22Rv1 (cell line): ENCODE data around the gene IL9R.
"Not testable (repeated sequence)": the region's sequence is repeated elsewhere in the genome, so short reads cannot be mapped to it uniquely, and the experiment has no call there.

ENCODE experiments used
- H3K27ac ChIP-seq: fragments of 450-650 bp; 2 replicates; pipeline ENCODE4 v1.5.1; 2017
- CTCF ChIP-seq: fragments of 450-650 bp; IDR thresholded peaks from 2 replicates; pipeline ENCODE4 v1.5.1; 2017; ENCODE audit warnings: mild to moderate bottlenecking
- ZFX ChIP-seq: fragments of 450-650 bp; IDR thresholded peaks from 2 replicates; pipeline ENCODE4 v1.6.1; 2017; ENCODE audit warnings: antibody characterized with exemption, borderline replicate concordance

Gene IL9R

DNA sequence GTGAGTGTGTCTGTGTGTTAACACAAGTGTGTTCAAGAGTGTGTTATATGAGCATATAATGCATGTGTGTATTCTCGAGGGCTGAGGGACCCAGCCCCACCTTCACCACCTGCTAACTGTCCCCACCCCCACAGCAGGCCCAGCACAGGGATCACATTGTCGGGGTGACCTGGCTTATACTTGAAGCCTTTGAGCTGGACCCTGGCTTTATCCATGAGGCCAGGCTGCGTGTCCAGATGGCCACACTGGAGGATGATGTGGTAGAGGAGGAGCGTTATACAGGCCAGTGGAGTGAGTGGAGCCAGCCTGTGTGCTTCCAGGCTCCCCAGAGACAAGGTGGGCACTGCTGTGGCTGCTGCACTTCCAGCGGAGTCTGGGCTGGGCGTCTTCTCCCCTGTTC lies 7.6 kb downstream of the IL9R start:
- no peak for TF ChIP-seq CTCF
- TF ChIP-seq ZFX: no peak
- no peak overlapping the region for H3K27ac ChIP-seq

DNA sequence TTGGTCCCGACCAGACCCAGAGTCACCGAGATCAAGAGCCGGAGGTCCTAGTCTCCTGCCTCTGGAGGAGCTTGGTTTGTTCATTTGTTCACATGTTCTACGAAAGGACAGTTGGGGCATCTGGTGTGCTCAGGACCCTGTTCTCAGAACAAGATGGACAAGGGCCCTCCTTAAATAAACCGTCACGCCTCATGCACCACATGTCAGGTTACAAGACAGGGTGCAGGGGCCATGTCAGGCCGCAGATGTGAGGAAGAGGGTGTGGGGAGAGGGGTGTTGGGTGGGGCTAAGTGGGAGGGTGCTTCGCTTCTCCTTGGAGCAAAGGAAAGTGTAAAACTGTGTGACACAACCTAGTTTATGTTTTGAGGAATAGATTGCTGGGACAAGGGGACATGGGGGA lies 9.0 kb downstream of the IL9R start:
- not testable (repeated sequence) for H3K27ac ChIP-seq

- not testable (repeated sequence) for H3K27ac ChIP-seq
These were observed 10.9 kb downstream of the IL9R start for GRCh38 chrX:156008379-156008778.

DNA sequence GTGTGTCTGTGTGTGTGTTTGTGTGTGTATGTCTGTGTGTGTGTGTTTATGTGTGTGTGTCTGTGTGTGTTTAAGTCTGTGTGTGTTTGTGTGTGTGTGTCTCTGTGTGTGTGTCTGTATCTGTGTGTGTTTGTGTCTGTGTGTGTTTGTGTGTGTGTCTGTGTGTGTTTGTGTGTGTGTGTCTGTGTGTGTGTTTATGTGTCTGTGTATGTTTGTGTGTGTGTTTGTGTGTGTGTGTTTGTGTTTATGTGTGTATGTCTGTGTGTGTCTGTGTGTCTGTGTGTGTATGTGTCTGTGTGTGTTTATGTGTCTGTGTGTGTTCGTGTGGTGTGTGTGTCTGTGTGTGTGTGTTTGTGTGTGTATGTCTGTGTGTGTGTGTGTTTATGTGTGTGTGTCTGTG lies 11.4 kb downstream of the IL9R start:
- TF ChIP-seq ZFX: no peak
- TF ChIP-seq CTCF: no peak
- no peak overlapping the region for H3K27ac ChIP-seq

DNA sequence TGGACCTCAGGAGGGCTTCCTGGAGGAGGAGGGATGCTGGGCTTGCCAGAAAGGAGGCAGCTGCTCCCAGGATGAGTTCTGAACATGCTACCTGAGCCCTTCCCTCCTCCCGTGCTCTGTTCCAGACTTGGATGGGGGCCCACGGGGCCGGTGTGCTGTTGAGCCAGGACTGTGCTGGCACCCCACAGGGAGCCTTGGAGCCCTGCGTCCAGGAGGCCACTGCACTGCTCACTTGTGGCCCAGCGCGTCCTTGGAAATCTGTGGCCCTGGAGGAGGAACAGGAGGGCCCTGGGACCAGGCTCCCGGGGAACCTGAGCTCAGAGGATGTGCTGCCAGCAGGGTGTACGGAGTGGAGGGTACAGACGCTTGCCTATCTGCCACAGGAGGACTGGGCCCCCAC lies 12.2 kb downstream of the IL9R start:
- not testable (repeated sequence) for H3K27ac ChIP-seq

- H3K27ac ChIP-seq: not testable (repeated sequence)
These were observed 15.9 kb downstream of the IL9R start for GRCh38 chrX:156013286-156013953.

- H3K27ac ChIP-seq: not testable (repeated sequence)
These were observed 22.4 kb downstream of the IL9R start for GRCh38 chrX:156019846-156020245.

- H3K27ac ChIP-seq: not testable (repeated sequence)
These were observed 25.5 kb downstream of the IL9R start for GRCh38 chrX:156023002-156023401.

DNA sequence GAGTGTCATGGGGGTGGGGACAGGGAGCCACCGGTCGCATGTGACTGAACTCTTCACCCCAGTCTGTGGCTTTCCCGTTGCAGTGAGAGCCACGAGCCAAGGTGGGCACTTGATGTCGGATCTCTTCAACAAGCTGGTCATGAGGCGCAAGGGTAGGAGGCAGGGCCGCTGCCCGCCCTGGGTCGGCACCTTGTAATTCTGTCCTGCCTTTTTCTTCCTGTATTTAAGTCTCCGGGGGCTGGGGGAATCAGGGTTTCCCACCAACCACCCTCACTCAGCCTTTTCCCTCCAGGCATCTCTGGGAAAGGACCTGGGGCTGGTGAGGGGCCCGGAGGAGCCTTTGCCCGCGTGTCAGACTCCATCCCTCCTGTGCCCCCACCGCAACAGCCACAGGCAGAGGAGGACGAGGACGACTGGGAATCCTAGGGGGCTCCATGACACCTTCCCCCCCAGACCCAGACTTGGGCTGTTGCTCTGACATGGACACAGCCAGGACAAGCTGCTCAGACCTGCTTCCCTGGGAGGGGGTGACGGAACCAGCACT lies 27.5 kb downstream of the IL9R start:
- not testable (repeated sequence) for H3K27ac ChIP-seq

DNA sequence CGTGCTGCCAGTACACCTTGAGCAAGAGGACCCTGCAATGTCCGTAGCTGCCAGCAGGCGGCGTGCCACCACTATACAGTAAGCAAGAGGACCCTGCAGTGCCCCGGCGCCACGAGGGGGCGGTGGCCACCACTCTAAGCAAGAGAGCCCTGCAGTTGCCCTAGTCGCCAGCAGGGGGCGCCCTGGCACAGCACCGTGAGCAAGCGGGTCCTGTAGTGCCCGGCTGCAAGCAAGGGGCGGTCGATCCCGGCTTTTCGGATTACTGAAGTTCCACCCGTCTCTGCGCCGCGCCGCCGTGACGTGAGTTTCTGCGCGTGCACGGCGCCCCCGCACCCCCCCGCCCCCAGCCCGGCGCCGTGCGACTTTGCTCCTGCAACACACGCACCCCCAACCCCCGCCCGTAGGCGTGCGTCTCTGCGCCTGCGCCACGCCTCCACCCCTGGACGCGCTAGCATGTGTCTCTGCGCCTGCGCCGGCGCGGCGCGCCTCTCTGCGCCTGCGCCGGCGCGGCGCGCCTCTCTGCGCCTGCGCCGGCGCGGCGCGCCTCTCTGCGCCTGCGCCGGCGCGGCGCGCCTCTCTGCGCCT lies 31.2 kb downstream of the IL9R start:
- H3K27ac ChIP-seq: not testable (repeated sequence)

GRCh38 chrX:156029296-156029695 lies 31.8 kb downstream of the IL9R start:
- not testable (repeated sequence) for H3K27ac ChIP-seq

DNA sequence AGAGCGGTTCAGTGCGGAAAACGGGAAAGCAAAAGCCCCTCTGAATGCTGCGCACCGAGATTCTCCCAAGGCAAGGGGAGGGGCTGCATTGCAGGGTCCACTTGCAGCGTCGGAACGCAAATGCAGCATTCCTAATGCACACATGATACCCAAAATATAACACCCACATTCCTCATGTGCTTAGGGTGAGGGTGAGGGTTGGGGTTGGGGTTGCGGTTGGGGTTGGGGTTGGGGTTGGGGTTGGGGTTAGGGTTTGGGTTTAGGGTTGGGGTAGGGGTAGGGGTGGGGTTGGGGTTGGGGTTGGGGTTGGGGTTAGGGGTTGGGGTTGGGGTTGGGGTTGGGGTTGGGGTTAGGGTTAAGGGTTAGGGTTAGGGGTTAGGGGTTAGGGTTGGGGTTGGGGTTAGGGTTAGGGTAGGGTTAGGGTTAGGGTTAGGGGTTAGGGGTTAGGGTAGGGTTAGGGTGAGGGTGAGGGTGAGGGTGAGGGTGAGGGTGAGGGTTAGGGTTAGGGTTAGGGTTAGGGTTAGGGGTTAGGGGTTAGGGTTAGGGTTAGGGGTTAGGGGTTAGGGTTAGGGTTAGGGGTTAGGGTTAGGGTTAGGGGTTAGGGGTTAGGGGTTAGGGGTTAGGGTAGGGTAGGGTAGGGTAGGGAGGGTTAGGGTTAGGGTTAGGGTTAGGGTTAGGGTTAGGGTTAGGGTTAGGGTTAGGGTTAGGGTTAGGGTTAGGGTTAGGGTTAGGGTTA lies 32.4 kb downstream of the IL9R start:
- H3K27ac ChIP-seq: not testable (repeated sequence)

GRCh38 chrX:156030474-156030873 lies 33.0 kb downstream of the IL9R start:
- H3K27ac ChIP-seq: not testable (repeated sequence)
